ENCODE data around the gene XYLT2. TPM values are rescaled to one million over a fixed set of nuclear protein-coding genes. Genes with fewer than 3 reads are reported as not detected.
"Not testable (repeated sequence)": the region's sequence is repeated elsewhere in the genome, so short reads cannot be mapped to it uniquely, and the experiment has no call there.

XYLT2 gene
- total and polyA plus RNA-seq, 2 experiments from 2014 or later = 48.8 to 80.0 TPM

- Histone ChIP-seq H3K4me1 (ENCODE audit: low read depth) (peaks cover 10% of the 10 kb centered on the region), H3K27me3 (no peaks in the 10 kb centered on the region), H3K36me3 (peaks cover 34% of the 10 kb centered on the region), H3K4me3 (no peak overlapping the region), H3K27ac (no peak overlapping the region), H3K9me3 (ENCODE audit: low read depth) (no peaks in the 10 kb centered on the region)
- TF ChIP-seq CTCF (IDR thresholded peaks at IDR 0.05; ENCODE audit: low read depth, low read length) = no peak
- no peak for DNase-seq (ENCODE audit: low read depth in 1 of 2, low spot score in 1 of 2)
Measured at GRCh38 chr17:50393700-50394099, 47.8 kb downstream of the XYLT2 start.

GRCh38 chr17:50394711-50395110, 48.8 kb downstream of the XYLT2 start:
- DNase-seq (ENCODE audit: low read depth in 1 of 2, low spot score in 1 of 2) = peak in 1 of 2 donors; percentile 13
- no peaks in the 10 kb centered on the region for H3K27me3 ChIP-seq
- TF ChIP-seq CTCF (IDR thresholded peaks at IDR 0.05; ENCODE audit: low read depth, low read length) = no peak
- no peak overlapping the region for H3K4me3 ChIP-seq
- peaks cover 29% of the 10 kb centered on the region for H3K36me3 ChIP-seq
- no peaks in the 10 kb centered on the region for H3K9me3 ChIP-seq (ENCODE audit: low read depth)
- H3K4me1 ChIP-seq (ENCODE audit: low read depth) = peaks cover 10% of the 10 kb centered on the region
- no peak overlapping the region for H3K27ac ChIP-seq

- Histone ChIP-seq H3K27me3 (no peaks in the 10 kb centered on the region), H3K36me3 (peaks cover 22% of the 10 kb centered on the region), H3K4me1 (ENCODE audit: low read depth) (peaks cover 10% of the 10 kb centered on the region), H3K9me3 (ENCODE audit: low read depth) (no peaks in the 10 kb centered on the region), H3K27ac (peak overlapping the region; percentile 48), H3K4me3 (peak overlapping the region; percentile 95)
- peak; percentile 43 to 80 for DNase-seq (ENCODE audit: low read depth in 1 of 2, low spot score in 1 of 2)
- no peak for TF ChIP-seq CTCF (IDR thresholded peaks at IDR 0.05; ENCODE audit: low read depth, low read length)
Measured at GRCh38 chr17:50396261-50397110, 50.6 kb downstream of the XYLT2 start.

GRCh38 chr17:50397111-50397918, 51.4 kb downstream of the XYLT2 start, which contains the start of gene LRRC59:
LRRC59 (minus strand) TSS chr17:50397523; CDS start chr17:50397317, 206 bp downstream.
- peak within 1 kb of the TSS; percentile 95 for H3K4me3 ChIP-seq
- TF ChIP-seq CTCF (IDR thresholded peaks at IDR 0.05; ENCODE audit: low read depth, low read length) = peak; percentile 88
- H3K27ac ChIP-seq = peak within 1 kb of the TSS; percentile 48
- H3K4me1 ChIP-seq (ENCODE audit: low read depth) = peaks cover 10% of the 10 kb centered on the region
- no peaks in the 10 kb centered on the region for H3K9me3 ChIP-seq (ENCODE audit: low read depth)
- H3K36me3 ChIP-seq = peaks cover 17% of the 10 kb centered on the region
- peak; percentile 89 for DNase-seq (ENCODE audit: low read depth in 1 of 2, low spot score in 1 of 2)
- no peaks in the 10 kb centered on the region for H3K27me3 ChIP-seq

GRCh38 chr17:50397919-50398285, 52.0 kb downstream of the XYLT2 start:
- H3K36me3 ChIP-seq = peaks cover 12% of the 10 kb centered on the region
- H3K27ac ChIP-seq = no peak overlapping the region
- H3K27me3 ChIP-seq = no peaks in the 10 kb centered on the region
- no peak for TF ChIP-seq CTCF (IDR thresholded peaks at IDR 0.05; ENCODE audit: low read depth, low read length)
- H3K4me3 ChIP-seq = peak overlapping the region; percentile 95
- no peak for DNase-seq (ENCODE audit: low read depth in 1 of 2, low spot score in 1 of 2)
- peaks cover 10% of the 10 kb centered on the region for H3K4me1 ChIP-seq (ENCODE audit: low read depth)
- H3K9me3 ChIP-seq (ENCODE audit: low read depth) = no peaks in the 10 kb centered on the region

GRCh38 chr17:50398672-50399071, 52.7 kb downstream of the XYLT2 start:
- not testable (repeated sequence) for H3K9me3 ChIP-seq (ENCODE audit: low read depth); H3K4me3 ChIP-seq; H3K27ac ChIP-seq; H3K36me3 ChIP-seq; H3K27me3 ChIP-seq; H3K4me1 ChIP-seq (ENCODE audit: low read depth); DNase-seq (ENCODE audit: low read depth in 1 of 2, low spot score in 1 of 2)

- H3K27me3 ChIP-seq; DNase-seq (ENCODE audit: low read depth in 1 of 2, low spot score in 1 of 2); H3K36me3 ChIP-seq; H3K9me3 ChIP-seq (ENCODE audit: low read depth); H3K4me1 ChIP-seq (ENCODE audit: low read depth); H3K27ac ChIP-seq; H3K4me3 ChIP-seq: not testable (repeated sequence)
Measured at GRCh38 chr17:50399591-50399990, 53.7 kb downstream of the XYLT2 start.

GRCh38 chr17:50405351-50405750, 59.4 kb downstream of the XYLT2 start:
- H3K4me3 ChIP-seq = not testable (repeated sequence)

More at GRCh38 chr17:50405351-50405750, 59.4 kb downstream of the XYLT2 start:
- not testable (repeated sequence) for H3K4me1 ChIP-seq (ENCODE audit: low read depth); H3K36me3 ChIP-seq; DNase-seq (ENCODE audit: low read depth in 1 of 2, low spot score in 1 of 2); H3K27me3 ChIP-seq; H3K27ac ChIP-seq; H3K9me3 ChIP-seq (ENCODE audit: low read depth)
